ENCODE results near the gene BFSP2. TPM values are rescaled to one million over a fixed set of nuclear protein-coding genes. Genes with fewer than 3 reads are reported as not detected.

The BFSP2 gene
- total and polyA plus RNA-seq, 3 donors from 2014 or later: not detected

DNA sequence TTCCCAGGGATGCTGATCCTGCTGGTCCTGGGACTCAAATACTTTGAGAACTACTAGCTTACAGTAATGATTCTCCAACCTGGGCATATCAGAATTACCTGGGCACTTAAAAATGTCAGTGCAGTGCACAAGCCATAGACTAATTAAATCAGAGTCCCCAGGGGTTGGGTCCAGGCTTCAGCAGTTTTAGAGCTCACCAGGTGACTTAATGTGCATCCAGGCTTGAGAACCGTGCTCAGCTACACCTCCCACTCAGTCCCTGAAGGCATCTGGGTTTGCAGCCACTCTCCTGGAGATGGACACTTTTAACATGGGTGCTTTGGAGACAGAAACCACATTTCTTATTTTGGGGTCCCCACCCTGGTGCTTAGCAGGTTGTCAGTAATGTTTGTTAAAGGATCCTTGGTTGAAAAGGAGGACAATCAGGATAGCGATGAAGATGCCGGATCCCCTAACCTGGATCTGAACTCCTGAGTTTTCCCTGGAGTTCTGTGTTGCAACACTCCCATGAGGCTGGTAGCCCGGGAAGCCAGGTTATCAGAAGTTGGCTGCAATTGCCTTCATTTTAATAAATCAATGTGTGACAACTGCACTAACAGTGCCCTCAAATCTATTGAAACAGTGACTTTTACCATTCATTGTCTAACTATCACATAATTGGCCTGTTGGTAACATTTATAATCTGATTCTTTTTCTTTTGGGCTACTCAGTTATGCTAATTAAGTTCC lies 48.1 kb downstream of the BFSP2 start:
- Histone ChIP-seq H3K4me1 (no peaks in the 10 kb centered on the region), H3K4me3 (no peak overlapping the region), H3K27ac (no peak overlapping the region), H3K9me3 (no peaks in the 10 kb centered on the region), H3K27me3 (no peaks in the 10 kb centered on the region), H3K36me3 (ENCODE audit: low read depth, missing control alignments) (no peaks in the 10 kb centered on the region)
- WGBS, 2 donors: 82 to 93% methylated on average over 4 of the region's 4 CpGs
- intact Hi-C loops (cut with DNase I; ENCODE audit: low total_unique reads): no loop called here
- no peak for TF ChIP-seq POLR2A (IDR thresholded peaks at IDR 0.05)
- TF ChIP-seq, protein P1, sequence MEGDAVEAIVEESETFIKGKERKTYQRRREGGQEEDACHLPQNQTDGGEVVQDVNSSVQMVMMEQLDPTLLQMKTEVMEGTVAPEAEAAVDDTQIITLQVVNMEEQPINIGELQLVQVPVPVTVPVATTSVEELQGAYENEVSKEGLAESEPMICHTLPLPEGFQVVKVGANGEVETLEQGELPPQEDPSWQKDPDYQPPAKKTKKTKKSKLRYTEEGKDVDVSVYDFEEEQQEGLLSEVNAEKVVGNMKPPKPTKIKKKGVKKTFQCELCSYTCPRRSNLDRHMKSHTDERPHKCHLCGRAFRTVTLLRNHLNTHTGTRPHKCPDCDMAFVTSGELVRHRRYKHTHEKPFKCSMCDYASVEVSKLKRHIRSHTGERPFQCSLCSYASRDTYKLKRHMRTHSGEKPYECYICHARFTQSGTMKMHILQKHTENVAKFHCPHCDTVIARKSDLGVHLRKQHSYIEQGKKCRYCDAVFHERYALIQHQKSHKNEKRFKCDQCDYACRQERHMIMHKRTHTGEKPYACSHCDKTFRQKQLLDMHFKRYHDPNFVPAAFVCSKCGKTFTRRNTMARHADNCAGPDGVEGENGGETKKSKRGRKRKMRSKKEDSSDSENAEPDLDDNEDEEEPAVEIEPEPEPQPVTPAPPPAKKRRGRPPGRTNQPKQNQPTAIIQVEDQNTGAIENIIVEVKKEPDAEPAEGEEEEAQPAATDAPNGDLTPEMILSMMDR (IDR thresholded peaks at IDR 0.05): no peak
- no peak for DNase-seq

DNA sequence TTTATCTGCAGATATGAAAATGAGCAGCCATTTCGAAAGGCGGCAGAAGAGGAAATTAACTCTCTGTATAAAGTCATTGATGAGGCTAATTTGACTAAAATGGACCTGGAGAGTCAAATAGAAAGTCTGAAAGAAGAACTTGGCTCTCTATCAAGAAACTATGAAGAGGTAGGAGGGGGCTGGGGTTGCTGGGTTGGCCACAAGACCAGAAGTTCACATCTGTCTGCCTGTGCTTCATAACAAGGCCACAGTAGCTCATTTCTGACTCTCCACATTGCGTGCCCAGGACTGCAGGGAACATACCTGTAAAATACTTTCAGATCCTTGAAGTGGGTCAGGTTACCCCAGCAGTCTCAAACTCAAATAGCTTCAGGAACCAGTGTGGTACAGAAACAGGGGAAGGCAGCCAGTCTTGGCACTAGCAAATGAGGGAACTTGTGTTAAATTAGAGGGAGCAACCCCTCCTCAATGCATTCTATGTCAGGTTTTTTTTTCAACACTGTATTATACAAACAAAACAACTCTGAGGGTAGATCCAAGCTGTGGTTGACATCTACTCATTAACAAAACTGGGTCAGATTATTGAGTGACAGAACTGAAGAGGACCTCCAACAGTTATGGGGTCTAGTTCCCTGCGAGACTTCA lies 48.7 kb downstream of the BFSP2 start:
- H3K9me3 ChIP-seq: no peaks in the 10 kb centered on the region
- H3K27me3 ChIP-seq: no peaks in the 10 kb centered on the region
- no peak for DNase-seq
- no peak overlapping the region for H3K27ac ChIP-seq
- no peak overlapping the region for H3K4me3 ChIP-seq
- TF ChIP-seq, protein P1 (IDR thresholded peaks at IDR 0.05): no peak
- no peak for TF ChIP-seq POLR2A (IDR thresholded peaks at IDR 0.05)
- no peaks in the 10 kb centered on the region for H3K4me1 ChIP-seq
- 63 to 92% methylated on average over 4 of the region's 4 CpGs for WGBS, 2 donors
- H3K36me3 ChIP-seq (ENCODE audit: low read depth, missing control alignments): no peaks in the 10 kb centered on the region
- intact Hi-C loops (cut with DNase I; ENCODE audit: low total_unique reads): no loop called here

DNA sequence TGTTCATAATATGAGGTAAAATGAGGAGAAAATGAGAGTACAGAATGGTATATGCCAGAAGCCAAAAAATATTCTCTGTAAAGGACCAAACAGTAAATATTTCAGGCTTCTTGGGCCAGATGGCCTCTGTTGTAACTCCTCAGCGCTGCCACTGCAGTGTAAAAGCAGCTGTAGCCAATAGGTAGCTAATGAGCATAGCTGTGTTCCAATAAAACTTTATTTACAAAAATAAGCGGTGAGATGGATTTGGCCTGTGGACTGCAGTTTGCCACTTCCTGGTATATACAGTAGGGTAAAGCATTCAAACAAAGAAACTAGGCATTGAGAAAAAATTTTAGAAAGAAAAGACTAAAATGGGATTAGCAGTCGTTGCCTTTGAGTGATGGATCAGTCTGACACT lies 51.5 kb downstream of the BFSP2 start:
- H3K27me3 ChIP-seq: no peaks in the 10 kb centered on the region
- no peak for TF ChIP-seq POLR2A (IDR thresholded peaks at IDR 0.05)
- TF ChIP-seq, protein P1 (IDR thresholded peaks at IDR 0.05): no peak
- intact Hi-C loops (cut with DNase I; ENCODE audit: low total_unique reads): no loop called here
- no peaks in the 10 kb centered on the region for H3K36me3 ChIP-seq (ENCODE audit: low read depth, missing control alignments)
- no peaks in the 10 kb centered on the region for H3K4me1 ChIP-seq
- no peak overlapping the region for H3K27ac ChIP-seq
- no peak for DNase-seq
- 90 to 91% methylated on average over 3 of the region's 3 CpGs for WGBS, 2 donors
- no peaks in the 10 kb centered on the region for H3K9me3 ChIP-seq
- H3K4me3 ChIP-seq: no peak overlapping the region

DNA sequence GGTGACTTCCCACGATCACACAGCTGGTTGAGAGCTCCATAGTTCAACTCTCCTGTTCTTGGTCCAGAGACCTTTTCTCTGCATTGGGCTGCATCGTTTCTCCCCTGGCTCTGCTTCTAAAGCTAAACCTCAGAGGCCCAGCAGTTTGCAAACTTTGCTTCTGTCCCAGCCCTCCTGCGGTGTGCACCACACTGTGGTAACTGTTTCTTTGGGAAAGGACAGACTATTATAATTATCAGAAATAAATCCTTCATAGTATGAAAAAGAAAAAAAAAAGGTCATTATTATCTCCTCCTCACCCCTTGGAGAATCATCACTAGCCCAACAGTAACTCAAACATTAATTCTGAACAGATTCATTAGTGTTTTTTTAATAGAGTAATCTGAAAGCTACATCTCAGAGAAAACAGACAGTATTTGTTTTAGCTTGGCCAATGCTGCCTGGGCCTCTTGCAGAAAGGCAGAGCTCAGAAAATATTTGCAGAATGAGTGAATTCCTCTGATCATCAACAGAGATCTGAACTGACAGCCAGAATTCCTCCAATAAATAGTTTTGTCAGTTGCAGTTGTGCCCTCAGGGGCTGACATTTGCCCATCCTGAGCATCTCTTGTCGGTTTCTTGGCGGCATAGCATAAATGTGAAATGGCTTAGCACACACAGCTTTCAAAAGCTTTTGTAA lies 52.9 kb downstream of the BFSP2 start:
- DNase-seq: no peak

More for the DNA sequence above, 52.9 kb downstream of the BFSP2 start:
- Histone ChIP-seq H3K4me1 (no peaks in the 10 kb centered on the region), H3K36me3 (ENCODE audit: low read depth, missing control alignments) (no peaks in the 10 kb centered on the region), H3K27me3 (no peaks in the 10 kb centered on the region), H3K27ac (no peak overlapping the region), H3K9me3 (no peaks in the 10 kb centered on the region), H3K4me3 (no peak overlapping the region)
- no peak for TF ChIP-seq POLR2A (IDR thresholded peaks at IDR 0.05)
- TF ChIP-seq, protein P1 (IDR thresholded peaks at IDR 0.05): no peak
- 69 to 70% methylated on average over 5 of the region's 5 CpGs for WGBS, 2 donors
- intact Hi-C loops (cut with DNase I; ENCODE audit: low total_unique reads): no loop called here
